Osteocyte (in vitro differentiated cells): ENCODE results near the gene GPR39. TPM values are rescaled to one million over a fixed set of nuclear protein-coding genes. Genes with fewer than 3 reads are reported as not detected.
"Not testable (repeated sequence)": the region's sequence is repeated elsewhere in the genome, so short reads cannot be mapped to it uniquely, and the experiment has no call there.

ENCODE experiments used
- DNase-seq: peaks from one replicate; pipeline ENCODE4 v3.0.0; 2021; ENCODE audit warnings: mixed read lengths; ENCODE audit not compliant: unreplicated experiment; ENCODE audit errors: extremely low spot score
- H3K27ac Mint-ChIP-seq: one replicate; pipeline ENCODE4 v1.8.0; 2021; ENCODE audit warnings: mild to moderate bottlenecking, mixed read lengths; ENCODE audit not compliant: unreplicated experiment
- H3K27me3 Mint-ChIP-seq: one replicate; pipeline ENCODE4 v1.8.0; 2021; ENCODE audit warnings: mixed read lengths; ENCODE audit not compliant: unreplicated experiment
- H3K36me3 Mint-ChIP-seq: one replicate; pipeline ENCODE4 v1.8.0; 2021; ENCODE audit warnings: mixed read lengths; ENCODE audit not compliant: unreplicated experiment
- H3K4me1 Mint-ChIP-seq: one replicate; pipeline ENCODE4 v1.8.0; 2021; ENCODE audit warnings: mixed read lengths; ENCODE audit not compliant: unreplicated experiment
- H3K4me3 Mint-ChIP-seq: one replicate; pipeline ENCODE4 v1.8.0; 2021; ENCODE audit warnings: mild to moderate bottlenecking, moderate library complexity, mixed read lengths; ENCODE audit not compliant: unreplicated experiment
- H3K9me3 Mint-ChIP-seq: one replicate; pipeline ENCODE4 v1.8.0; 2021; ENCODE audit warnings: mixed read lengths; ENCODE audit not compliant: unreplicated experiment
- total RNA-seq: library from RNA; stranded (reverse); gene quantifications from 2 replicates; pipeline ENCODE4 v1.2.1, GENCODE V29; 2021
- TF ChIP-seq, protein P1 (sequence below): fragments of 200-600 bp; sonication (generic); IDR thresholded peaks from 2 replicates; pipeline ENCODE4 v1.5.0; 2021; ENCODE audit warnings: antibody characterized with exemption, mild to moderate bottlenecking, moderate library complexity

The GPR39 gene
- total RNA-seq, 1 donor from 2014 or later = 0.21 TPM

DNA sequence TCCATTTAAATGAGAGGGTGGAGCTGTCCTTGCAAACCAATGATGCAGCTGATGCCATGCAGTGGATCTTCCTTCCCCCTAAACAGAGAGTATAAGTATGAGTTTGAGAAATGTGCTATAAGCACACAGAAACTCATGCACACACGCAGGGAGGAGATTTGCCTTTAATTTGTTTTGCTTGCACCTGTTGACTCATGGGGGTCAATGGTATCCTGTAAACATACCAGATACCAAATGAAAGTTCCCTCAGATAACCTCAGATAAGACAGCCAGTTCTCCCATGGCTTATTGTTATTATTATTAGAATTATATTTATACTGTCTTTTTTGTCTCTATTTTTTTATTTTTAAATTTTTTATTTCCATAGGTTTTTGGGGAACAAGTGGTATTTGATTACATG lies 29.5 kb upstream of the GPR39 start:
- H3K27me3 Mint-ChIP-seq = peaks cover 33% of the 10 kb centered on the region
- no peak for DNase-seq
- TF ChIP-seq, protein P1, sequence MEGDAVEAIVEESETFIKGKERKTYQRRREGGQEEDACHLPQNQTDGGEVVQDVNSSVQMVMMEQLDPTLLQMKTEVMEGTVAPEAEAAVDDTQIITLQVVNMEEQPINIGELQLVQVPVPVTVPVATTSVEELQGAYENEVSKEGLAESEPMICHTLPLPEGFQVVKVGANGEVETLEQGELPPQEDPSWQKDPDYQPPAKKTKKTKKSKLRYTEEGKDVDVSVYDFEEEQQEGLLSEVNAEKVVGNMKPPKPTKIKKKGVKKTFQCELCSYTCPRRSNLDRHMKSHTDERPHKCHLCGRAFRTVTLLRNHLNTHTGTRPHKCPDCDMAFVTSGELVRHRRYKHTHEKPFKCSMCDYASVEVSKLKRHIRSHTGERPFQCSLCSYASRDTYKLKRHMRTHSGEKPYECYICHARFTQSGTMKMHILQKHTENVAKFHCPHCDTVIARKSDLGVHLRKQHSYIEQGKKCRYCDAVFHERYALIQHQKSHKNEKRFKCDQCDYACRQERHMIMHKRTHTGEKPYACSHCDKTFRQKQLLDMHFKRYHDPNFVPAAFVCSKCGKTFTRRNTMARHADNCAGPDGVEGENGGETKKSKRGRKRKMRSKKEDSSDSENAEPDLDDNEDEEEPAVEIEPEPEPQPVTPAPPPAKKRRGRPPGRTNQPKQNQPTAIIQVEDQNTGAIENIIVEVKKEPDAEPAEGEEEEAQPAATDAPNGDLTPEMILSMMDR = no peak
- H3K36me3 Mint-ChIP-seq = no peaks in the 10 kb centered on the region
- H3K4me1 Mint-ChIP-seq = peaks cover under 1% of the 10 kb centered on the region
- H3K4me3 Mint-ChIP-seq = no peak overlapping the region
- no peak overlapping the region for H3K27ac Mint-ChIP-seq
- H3K9me3 Mint-ChIP-seq = peaks cover 4% of the 10 kb centered on the region

GRCh38 chr2:132390076-132390475 lies 26.5 kb upstream of the GPR39 start:
- peaks cover 36% of the 10 kb centered on the region for H3K27me3 Mint-ChIP-seq
- no peak for DNase-seq
- TF ChIP-seq, protein P1 = no peak
- no peak overlapping the region for H3K4me3 Mint-ChIP-seq
- H3K9me3 Mint-ChIP-seq = peaks cover 4% of the 10 kb centered on the region
- peaks cover 3% of the 10 kb centered on the region for H3K4me1 Mint-ChIP-seq
- no peaks in the 10 kb centered on the region for H3K36me3 Mint-ChIP-seq
- H3K27ac Mint-ChIP-seq = no peak overlapping the region

GRCh38 chr2:132391378-132391777 lies 25.2 kb upstream of the GPR39 start:
- Mint-ChIP-seq H3K4me3 (no peak overlapping the region), H3K27ac (no peak overlapping the region), H3K4me1 (peaks cover 3% of the 10 kb centered on the region)

DNA sequence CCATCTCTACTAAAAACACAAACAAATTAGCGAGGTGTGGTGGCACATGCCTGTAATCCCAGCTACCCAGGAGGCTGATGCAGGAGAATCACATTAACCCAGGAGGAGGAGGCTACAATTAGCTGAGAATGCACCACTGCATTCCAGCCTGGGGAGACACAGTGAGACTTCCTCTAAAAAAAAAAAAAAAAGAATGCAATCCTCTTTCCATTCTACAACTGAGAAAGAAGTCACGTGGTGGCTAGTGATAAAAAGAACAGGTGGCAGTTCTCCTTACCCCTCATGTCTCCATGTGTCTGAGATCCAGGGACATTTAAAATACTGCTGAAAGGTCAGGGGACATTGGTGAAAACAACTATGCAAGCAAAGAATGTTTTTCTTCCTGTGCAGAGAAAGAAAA lies 24.4 kb upstream of the GPR39 start:
- H3K9me3 Mint-ChIP-seq = peaks cover 4% of the 10 kb centered on the region
- peaks cover 3% of the 10 kb centered on the region for H3K4me1 Mint-ChIP-seq
- H3K4me3 Mint-ChIP-seq = no peak overlapping the region
- peaks cover 23% of the 10 kb centered on the region for H3K27me3 Mint-ChIP-seq
- no peaks in the 10 kb centered on the region for H3K36me3 Mint-ChIP-seq
- DNase-seq = no peak
- TF ChIP-seq, protein P1 = no peak
- H3K27ac Mint-ChIP-seq = no peak overlapping the region

More at GRCh38 chr2:132391378-132391777, 25.2 kb upstream of the GPR39 start:
- Mint-ChIP-seq H3K9me3 (peaks cover 4% of the 10 kb centered on the region), H3K36me3 (no peaks in the 10 kb centered on the region), H3K27me3 (peaks cover 26% of the 10 kb centered on the region)
- TF ChIP-seq, protein P1 = no peak
- DNase-seq = no peak

DNA sequence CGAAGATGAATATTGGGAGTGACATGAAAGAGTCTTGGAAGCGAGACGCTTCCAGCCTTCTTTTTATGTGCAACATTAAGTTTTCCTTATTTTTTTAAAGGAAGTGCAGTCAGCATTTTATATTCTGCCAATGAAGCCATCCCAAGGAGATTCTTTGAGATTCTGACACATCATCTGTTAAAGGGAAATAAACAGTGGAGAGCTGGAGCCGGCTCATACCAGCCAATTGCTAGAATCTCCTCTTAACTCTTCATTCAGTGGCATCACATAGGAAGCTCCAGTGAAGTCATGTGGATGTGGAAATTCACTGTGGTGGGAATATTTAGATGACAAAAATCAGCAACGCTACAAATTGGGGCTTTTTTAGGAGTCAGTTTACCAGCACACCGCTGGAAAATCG lies 23.7 kb upstream of the GPR39 start:
- H3K36me3 Mint-ChIP-seq = no peaks in the 10 kb centered on the region

DNA sequence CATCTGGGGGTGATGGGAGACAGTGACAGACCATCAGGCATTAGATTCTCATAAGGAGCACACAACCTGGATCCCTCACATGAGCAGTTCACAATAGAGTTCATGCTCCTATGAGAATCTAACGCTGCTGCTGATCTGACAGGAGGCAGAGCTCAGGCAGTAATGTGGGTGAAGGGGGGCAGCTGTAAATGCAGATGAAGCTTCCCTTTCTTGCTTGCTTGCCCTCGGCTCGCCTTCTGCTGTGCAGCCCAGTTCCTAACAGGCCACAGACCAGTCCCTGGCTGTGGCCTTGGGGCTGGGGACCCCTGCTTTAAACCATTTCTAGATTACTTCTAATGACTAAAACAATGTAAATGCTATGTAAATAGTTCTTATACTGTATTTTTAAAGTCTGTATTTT lies 19.6 kb upstream of the GPR39 start:
- not testable (repeated sequence) for H3K4me3 Mint-ChIP-seq, H3K9me3 Mint-ChIP-seq, DNase-seq, H3K27ac Mint-ChIP-seq, H3K36me3 Mint-ChIP-seq, H3K4me1 Mint-ChIP-seq
- peaks cover 28% of the 10 kb centered on the region for H3K27me3 Mint-ChIP-seq

More for the DNA sequence above, 23.7 kb upstream of the GPR39 start:
- H3K27ac Mint-ChIP-seq = no peak overlapping the region
- no peak overlapping the region for H3K4me3 Mint-ChIP-seq
- DNase-seq = no peak
- H3K4me1 Mint-ChIP-seq = peaks cover 3% of the 10 kb centered on the region
- peaks cover 24% of the 10 kb centered on the region for H3K27me3 Mint-ChIP-seq
- TF ChIP-seq, protein P1 = no peak
- peaks cover 4% of the 10 kb centered on the region for H3K9me3 Mint-ChIP-seq
